T-cell (primary cell): ENCODE data around the gene SLC1A5. TPM values are rescaled to one million over a fixed set of nuclear protein-coding genes. Genes with fewer than 3 reads are reported as not detected.

ENCODE experiments used
- total RNA-seq, 35 experiments: library from RNA in 6 of 35; stranded (reverse) in 6 of 35; fragments of 120-200 nt in 1 of 35; gene quantifications; one replicate each; pipeline versions ENCODE4 v1.2.1 to v1.2.4 and lab custom pipeline; 2013 to 2026

The SLC1A5 gene
- total RNA-seq, 5 donors from 2014 or later (not counting 1 experiment from before 2014, with no cell fraction given) = 7.6 to 50.5 (median 47.7) TPM

Other genes with a start within 250 kb of the SLC1A5 start
- gene CALM3, start 187.3 kb downstream of the SLC1A5 start, total RNA-seq = 100 to 1,000 TPM; 183 to 256 (median 208) TPM
- 1 to 10 TPM; 1.2 to 5.4 (median 3.5) TPM for gene PTGIR, start 163.5 kb downstream of the SLC1A5 start, total RNA-seq
- gene GNG8, start 152.4 kb downstream of the SLC1A5 start, total RNA-seq = 1 to 10 TPM in 3 of 5 donors, not detected in 2; 3.3 to 7.9 (median 3.6) TPM
- gene DACT3, start 127.4 kb downstream of the SLC1A5 start, total RNA-seq = under 1 TPM; 0.15 to 0.56 (median 0.37) TPM
- gene PRKD2, start 71.5 kb downstream of the SLC1A5 start, total RNA-seq = 100 to 1,000 TPM; 121 to 145 (median 138) TPM
- 10 to 100 TPM; 17.8 to 35.3 (median 23.6) TPM for gene FKRP, start 42.5 kb downstream of the SLC1A5 start, total RNA-seq
- 100 to 1,000 TPM in 3 of 5 donors, 10 to 100 TPM in 2; 85.2 to 123 (median 101) TPM for gene STRN4, start 42.1 kb downstream of the SLC1A5 start, total RNA-seq
- gene AP2S1, start 62.3 kb upstream of the SLC1A5 start, total RNA-seq = 10 to 100 TPM; 36.6 to 51.5 (median 49.1) TPM
- 10 to 100 TPM; 28.7 to 48.1 (median 37.7) TPM for gene ARHGAP35, start 72.4 kb upstream of the SLC1A5 start, total RNA-seq
- gene NPAS1, start 231.2 kb upstream of the SLC1A5 start, total RNA-seq = 1 to 10 TPM in 1 of 5 donors, under 1 TPM in 3, not detected in 1; 0.36 to 1.1 (median 0.59) TPM